Mesodermal cell (in vitro differentiated cells): Measurements from ENCODE around the gene NADK2. TPM values are rescaled to one million over a fixed set of nuclear protein-coding genes. Genes with fewer than 3 reads are reported as not detected.
"Not testable (repeated sequence)": the region's sequence is repeated elsewhere in the genome, so short reads cannot be mapped to it uniquely, and the experiment has no call there.

ENCODE experiments used
- H3K27ac ChIP-seq: 2 replicates; pipeline ENCODE4 v1.7.0; 2013; ENCODE audit warnings: mild to moderate bottlenecking, low read depth, low read length, moderate library complexity; ENCODE audit not compliant: severe bottlenecking
- H3K36me3 ChIP-seq: 2 replicates; pipeline ENCODE4 v1.7.1; 2013; ENCODE audit warnings: mild to moderate bottlenecking, low read length, moderate library complexity; ENCODE audit not compliant: control insufficient read depth, insufficient read depth
- H3K4me1 ChIP-seq: one replicate; pipeline ENCODE4 v1.7.1; 2013; ENCODE audit warnings: mild to moderate bottlenecking, low read length; ENCODE audit not compliant: insufficient read depth, control insufficient read depth, poor library complexity, severe bottlenecking
- H3K4me3 ChIP-seq: 2 replicates; pipeline ENCODE4 v1.7.0; 2013; ENCODE audit warnings: low read length, control low read depth, mild to moderate bottlenecking; ENCODE audit not compliant: insufficient read depth, poor library complexity, severe bottlenecking; ENCODE audit errors: extremely low read depth
- H3K9me3 ChIP-seq: 2 replicates; pipeline ENCODE4 v1.7.1; 2013; ENCODE audit warnings: mild to moderate bottlenecking, low read length, moderate library complexity; ENCODE audit not compliant: control insufficient read depth
- WGBS, 2 experiments: methylation state at CpG; one replicate each; pipeline ENCODE4 v1.1.5; 2013; ENCODE audit warnings: missing lambda C conversion rate in 2 of 2; ENCODE audit not compliant: insufficient coverage in 2 of 2; 5-methylcytosine and 5-hydroxymethylcytosine counted together
- polyA plus RNA-seq, 2 experiments: library from polyadenylated mRNA; stranded (reverse); fragments of 50-300 nt; gene quantifications; one replicate each; pipeline ENCODE4 v1.2.3, GENCODE V29; 2013

NADK2 gene, protein sequence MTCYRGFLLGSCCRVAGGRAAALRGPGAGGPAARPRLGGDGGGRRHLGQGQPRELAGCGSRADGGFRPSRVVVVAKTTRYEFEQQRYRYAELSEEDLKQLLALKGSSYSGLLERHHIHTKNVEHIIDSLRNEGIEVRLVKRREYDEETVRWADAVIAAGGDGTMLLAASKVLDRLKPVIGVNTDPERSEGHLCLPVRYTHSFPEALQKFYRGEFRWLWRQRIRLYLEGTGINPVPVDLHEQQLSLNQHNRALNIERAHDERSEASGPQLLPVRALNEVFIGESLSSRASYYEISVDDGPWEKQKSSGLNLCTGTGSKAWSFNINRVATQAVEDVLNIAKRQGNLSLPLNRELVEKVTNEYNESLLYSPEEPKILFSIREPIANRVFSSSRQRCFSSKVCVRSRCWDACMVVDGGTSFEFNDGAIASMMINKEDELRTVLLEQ
- polyA plus RNA-seq (2013, experiment 1 of 2) = 26.8 TPM
- 27.6 TPM for polyA plus RNA-seq (2013, experiment 2 of 2)

DNA sequence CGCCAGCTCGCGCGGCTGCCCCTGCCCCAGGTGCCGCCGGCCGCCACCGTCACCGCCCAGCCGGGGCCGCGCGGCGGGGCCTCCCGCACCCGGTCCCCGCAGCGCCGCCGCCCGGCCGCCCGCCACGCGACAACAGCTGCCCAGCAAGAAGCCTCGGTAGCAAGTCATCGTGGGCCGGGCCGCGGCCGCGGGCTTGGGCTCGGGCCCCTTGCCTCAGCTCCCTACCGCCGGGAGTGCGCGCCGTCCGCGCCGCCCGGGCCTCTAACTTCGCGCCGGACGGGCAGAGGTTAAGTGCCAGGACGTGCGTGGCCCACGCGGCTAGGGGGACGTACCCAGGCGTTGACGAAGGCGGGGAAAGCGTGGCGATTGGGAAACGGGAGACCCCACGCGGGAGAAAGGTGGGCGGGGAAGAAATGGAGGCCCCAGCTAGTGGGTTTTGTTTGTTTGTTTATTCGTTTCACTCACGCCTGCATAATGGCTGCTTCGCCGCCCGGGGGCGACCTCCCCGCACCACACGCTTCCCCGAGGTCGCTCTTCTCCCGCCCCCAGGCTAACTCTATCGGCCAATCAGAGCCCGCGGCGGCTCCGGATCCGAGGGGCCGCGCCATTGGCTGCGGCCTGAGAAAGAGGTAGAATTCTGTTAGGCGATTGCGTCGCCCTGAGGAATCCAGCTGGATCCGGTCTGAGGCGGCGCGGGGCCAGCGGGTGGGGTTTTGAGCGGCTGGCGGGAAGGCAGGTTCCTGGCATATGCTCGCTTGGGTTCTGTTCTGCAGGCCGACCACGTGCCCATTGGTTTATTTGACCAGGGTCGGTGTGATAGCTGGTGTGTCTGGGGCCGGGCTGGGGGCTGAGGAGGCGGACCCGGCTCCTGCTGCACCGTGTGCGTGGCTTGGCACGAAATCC, at the start of gene NADK2:
NADK2 (minus strand) TSS at position 295 of the 903 bp plus-strand sequence; CDS start at position 168, 127 bp downstream.
- no peaks in the 10 kb centered on the region for H3K9me3 ChIP-seq
- WGBS, 2 experiments = 0% methylated on average over 53 to 70 of the region's 100 CpGs
- peak within 1 kb of the TSS; percentile 93 for H3K27ac ChIP-seq
- peaks cover 10% of the 10 kb centered on the region for H3K4me1 ChIP-seq
- H3K4me3 ChIP-seq = peak within 1 kb of the TSS; percentile 72
- no peaks in the 10 kb centered on the region for H3K36me3 ChIP-seq

DNA sequence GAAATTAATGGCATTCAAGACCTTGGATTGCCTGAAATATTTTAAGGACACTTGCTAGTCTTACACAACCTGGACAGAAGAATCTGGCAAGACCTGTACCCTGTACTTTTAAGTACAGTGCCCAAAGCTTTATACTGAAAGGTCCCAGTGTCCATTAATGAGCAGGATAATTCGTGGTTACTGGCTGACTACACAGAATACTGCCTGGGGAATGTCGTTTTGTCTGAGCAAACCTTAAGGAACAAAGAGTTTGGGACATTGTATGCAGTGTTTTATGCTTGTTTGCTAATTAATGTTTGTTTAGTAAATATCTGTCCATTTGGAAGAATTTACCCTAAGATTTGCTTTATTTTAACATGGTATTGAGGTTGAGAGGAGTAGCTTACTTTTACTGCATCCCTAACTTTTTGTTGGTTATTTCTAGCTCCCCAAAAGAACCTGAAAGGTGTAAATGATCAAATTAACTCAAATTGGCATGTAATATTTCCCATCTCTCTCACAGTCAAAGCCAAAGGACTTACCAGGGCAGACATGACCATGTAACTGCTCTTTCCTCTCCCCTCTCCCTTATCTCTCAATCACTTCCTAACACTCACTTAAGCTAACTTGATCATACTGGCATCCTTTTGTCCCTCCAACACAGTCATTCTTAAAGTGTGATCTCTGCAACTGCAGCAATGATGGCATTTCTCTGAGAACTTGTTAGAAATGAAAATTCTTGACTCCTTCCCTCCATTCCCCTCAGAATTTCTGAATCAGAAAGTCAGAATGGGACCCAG, 44.3 kb upstream of the NADK2 start:
- Histone ChIP-seq H3K9me3 (no peaks in the 10 kb centered on the region), H3K4me1 (no peaks in the 10 kb centered on the region), H3K27ac (no peak overlapping the region), H3K36me3 (no peaks in the 10 kb centered on the region), H3K4me3 (no peak overlapping the region)
- WGBS, 2 experiments = 72 to 100% methylated on average over 1 to 2 of the region's 2 CpGs

DNA sequence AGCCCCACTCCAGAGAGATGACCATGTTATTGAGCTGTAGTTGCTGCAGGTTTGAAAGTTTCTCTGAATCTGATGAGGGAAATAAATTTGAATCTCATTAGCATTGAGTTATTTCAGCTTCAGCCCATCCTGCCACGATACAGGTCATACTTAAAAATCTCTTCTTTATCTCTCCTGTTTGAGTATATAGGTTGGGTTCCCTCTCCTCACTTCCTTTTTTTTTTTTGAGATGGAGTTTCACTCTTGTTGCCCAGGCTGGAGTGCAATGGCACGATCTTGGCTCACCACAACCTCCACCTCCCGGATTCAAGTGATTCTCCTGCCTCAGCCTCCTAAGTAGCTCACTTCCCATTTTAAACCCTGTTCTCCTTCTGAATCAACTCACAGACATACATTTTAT, 42.0 kb upstream of the NADK2 start:
- H3K36me3 ChIP-seq = not testable (repeated sequence)
- no CpG with 5 or more reads among the region's 3 CpGs for WGBS, 2 experiments

DNA sequence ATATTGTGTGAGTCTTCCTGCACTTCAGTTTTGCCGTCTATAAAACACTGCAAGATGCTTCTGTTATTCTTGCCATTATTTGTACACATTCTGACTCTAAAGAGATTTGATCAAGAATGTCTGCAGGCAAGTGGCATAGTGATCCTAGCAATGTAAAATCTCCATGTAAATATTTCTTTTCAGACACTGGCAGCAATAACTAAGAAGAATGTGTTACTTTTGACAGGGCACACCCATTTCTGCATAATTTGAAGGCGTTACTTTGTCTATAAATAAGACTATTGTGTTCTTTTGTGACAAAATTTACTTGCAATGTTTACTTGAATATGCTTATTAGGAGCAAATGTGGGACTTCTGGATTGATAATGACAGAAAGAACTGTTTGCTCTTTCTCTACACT, 39.9 kb upstream of the NADK2 start:
- Histone ChIP-seq H3K4me3 (no peak overlapping the region), H3K36me3 (no peaks in the 10 kb centered on the region), H3K27ac (no peak overlapping the region), H3K4me1 (no peaks in the 10 kb centered on the region), H3K9me3 (no peaks in the 10 kb centered on the region)
- 100% methylated on average over 1 of the region's 2 CpGs; no CpG with 5 or more reads in 1 of the 2 experiments for WGBS, 2 experiments

More for the DNA sequence above, 42.0 kb upstream of the NADK2 start:
- H3K9me3 ChIP-seq, H3K27ac ChIP-seq, H3K4me3 ChIP-seq, H3K4me1 ChIP-seq: not testable (repeated sequence)

DNA sequence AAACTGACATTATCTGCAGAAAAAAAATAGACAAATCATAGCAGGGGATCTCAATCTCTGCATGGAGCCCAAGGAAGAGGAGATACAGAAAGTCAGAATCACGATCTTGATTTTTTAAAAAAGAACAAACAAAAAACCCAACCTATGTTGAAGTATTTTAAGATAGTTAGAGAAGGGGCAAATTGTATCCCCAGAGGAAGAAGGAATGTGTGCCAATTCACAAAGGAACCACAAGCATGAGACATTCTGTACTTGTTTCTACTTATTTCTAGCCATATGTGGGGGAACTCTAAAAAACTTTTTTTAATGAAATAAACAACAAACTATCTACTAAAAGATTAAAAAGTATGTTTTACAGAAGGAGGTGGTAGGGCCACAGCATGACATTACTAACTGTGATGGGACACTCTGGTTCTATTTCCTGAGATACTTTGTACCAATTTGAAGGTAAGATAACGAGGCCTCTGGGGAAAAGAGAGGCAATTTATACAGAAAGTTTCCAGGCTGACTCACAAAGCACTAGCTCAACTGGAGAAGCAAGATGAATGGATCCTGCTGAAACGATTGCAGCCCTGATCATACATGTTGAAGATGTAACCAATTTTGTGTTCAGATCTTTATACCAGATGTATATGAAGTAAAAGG, 37.5 kb upstream of the NADK2 start:
- Histone ChIP-seq H3K36me3 (no peaks in the 10 kb centered on the region), H3K9me3 (no peaks in the 10 kb centered on the region), H3K4me3 (no peak overlapping the region), H3K4me1 (no peaks in the 10 kb centered on the region), H3K27ac (no peak overlapping the region)
- 40 to 76% methylated on average over 1 to 2 of the region's 3 CpGs for WGBS, 2 experiments

DNA sequence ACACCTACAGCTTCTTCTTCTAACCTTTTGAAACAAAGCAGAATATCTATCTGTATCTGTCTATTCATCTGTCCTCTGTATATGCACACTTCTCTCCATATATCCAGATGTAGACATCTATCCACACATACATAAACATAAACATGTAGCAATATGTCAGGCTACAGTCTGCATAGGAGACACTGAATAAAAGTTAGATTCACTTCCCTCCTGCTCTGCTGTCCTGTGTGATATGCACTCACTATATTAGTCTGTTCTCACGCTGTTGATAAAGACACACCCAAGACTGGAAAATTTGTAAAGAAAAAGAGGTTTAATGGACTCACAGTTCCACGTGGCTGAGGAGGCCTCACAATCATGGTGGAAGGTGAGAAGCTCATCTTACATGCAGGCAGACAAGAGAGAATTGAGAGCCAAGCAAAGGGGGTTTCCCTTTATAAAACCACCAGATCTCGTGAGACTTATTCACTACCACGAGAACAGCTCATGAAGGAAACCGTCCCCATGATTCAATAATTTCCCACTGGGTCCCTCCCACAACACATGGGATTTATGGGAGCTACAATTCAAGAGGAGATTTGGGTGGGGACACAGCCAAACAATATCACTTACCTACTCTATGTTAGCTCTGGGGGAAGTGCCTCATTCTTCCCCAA, 35.9 kb upstream of the NADK2 start:
- Histone ChIP-seq H3K4me1 (no peaks in the 10 kb centered on the region), H3K27ac (no peak overlapping the region), H3K9me3 (no peaks in the 10 kb centered on the region), H3K4me3 (no peak overlapping the region), H3K36me3 (no peaks in the 10 kb centered on the region)
- 78 to 85% methylated on average over 3 to 4 of the region's 5 CpGs for WGBS, 2 experiments

DNA sequence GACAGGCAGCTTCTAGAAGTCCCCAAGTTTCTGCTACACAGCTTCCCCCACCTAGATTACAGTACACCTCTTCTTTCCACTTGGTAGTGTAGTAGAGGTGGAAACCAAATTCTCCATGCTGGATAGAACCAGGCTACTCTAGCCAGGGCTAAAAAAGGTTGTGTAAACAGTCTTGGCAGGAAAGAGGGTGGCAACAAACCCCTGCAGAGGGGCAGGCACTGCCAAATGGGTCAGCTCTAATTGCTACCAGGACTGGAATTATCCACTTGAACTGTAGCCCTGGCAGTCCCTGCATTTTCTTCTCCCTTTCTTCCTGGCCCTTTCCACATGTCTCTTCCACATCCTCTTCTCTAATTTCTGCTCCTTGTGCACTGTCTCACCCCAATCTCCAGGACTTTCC, 35.1 kb upstream of the NADK2 start:
- no peaks in the 10 kb centered on the region for H3K9me3 ChIP-seq
- no peaks in the 10 kb centered on the region for H3K36me3 ChIP-seq
- H3K4me1 ChIP-seq = no peaks in the 10 kb centered on the region
- no peak overlapping the region for H3K4me3 ChIP-seq
- no peak overlapping the region for H3K27ac ChIP-seq

DNA sequence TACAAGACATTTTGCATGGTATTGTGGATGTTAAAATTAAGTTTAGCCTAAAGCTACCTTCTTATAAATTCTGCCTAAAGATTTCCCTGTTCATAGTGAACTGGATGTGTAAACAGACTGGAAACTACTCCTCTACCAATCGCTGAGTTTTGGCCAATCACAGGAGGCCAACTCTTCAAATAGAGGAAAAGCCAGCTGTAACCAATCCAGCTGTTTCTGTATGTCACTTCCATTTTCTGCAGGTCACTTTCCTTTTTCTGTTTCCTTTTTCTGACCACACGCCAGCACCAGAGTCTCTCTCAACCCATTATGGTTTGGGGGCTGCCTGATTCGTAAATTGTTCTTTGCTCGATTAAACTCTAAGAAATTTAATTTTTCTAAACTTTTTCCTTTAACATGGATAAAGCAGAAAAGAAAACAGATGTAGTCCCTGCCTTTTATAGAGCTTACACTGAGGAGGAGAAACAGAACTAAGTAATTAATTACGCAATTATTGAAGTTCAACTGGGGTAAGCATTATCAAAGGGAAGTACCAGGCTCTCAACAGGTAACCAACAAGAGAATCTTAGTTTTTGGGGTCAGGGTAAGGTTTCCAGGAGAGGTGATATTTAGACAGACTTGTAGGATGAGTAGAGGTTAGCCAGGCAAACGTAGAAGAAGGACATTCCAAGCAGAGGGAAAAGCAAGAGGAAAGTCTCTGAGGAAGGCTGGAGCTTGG, 32.2 kb upstream of the NADK2 start:
- Histone ChIP-seq H3K4me1 (no peaks in the 10 kb centered on the region), H3K9me3 (no peaks in the 10 kb centered on the region), H3K36me3 (no peaks in the 10 kb centered on the region), H3K4me3 (no peak overlapping the region), H3K27ac (no peak overlapping the region)
- 77 to 83% methylated on average over 3 to 4 of the region's 6 CpGs for WGBS, 2 experiments

DNA sequence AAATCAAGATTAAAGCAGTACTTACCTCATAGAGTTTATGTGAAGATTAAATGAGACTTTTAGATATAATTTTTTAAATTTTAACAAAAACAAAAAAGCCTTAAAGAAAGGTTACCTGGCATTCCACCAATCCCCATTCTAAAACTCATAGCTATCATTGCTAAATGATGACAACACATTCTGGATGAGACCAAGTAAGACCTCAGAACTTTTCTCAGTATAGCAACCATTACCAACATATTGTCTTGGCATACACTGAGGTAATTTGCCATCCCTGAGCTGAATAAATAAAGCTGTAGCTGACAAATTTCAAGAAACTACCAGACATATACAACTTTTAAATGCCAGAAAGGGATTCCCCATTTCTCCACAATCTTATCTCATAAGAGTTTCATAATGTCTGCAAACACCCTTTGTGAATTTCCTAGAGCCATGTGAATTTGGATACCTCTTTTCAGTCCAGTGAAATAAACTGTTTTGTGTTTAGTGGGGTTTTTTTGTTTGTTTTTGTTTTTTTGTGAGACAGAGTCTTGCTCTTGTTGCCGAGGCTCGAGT, 30.5 kb upstream of the NADK2 start:
- 100% methylated on average over 2 of the region's 2 CpGs; no CpG with 5 or more reads in 1 of the 2 experiments for WGBS, 2 experiments
- no peaks in the 10 kb centered on the region for H3K9me3 ChIP-seq
- no peaks in the 10 kb centered on the region for H3K36me3 ChIP-seq
- no peak overlapping the region for H3K4me3 ChIP-seq
- H3K4me1 ChIP-seq = no peaks in the 10 kb centered on the region
- H3K27ac ChIP-seq = no peak overlapping the region
